HepG2 (cell line): ENCODE measurements around the gene ACSL3. TPM values are rescaled to one million over a fixed set of nuclear protein-coding genes. Genes with fewer than 3 reads are reported as not detected.
A peak's percentile ranks its signal among the peaks of the same experiment; 100 is the strongest.

Experiments used
- ATAC-seq: fragments of 200-7000 bp; cut with Tn5 transposase; 3 replicates; pipeline ENCODE4 v1.9.1; 2020; ENCODE audit warnings: mild to moderate bottlenecking, moderate library complexity
- BruUV-seq: library from RNA; stranded (reverse); fragments of 400-500 nt; replicated peaks from 2 replicates; lab custom pipeline; 2021; lab: Mats Ljungman, UMichigan
- CTCF ChIA-PET: fragments of 300-600 bp; formaldehyde crosslinking; extraction: SDS; loops from one replicate; lab custom pipeline; 2021; ENCODE audit warnings: low total read pairs, inconsistent platforms, low intra/inter-chr PET ratio; lab: Yijun Ruan, JAX
- POLR2A ChIA-PET: fragments of 350-600 bp; sonication (Branson Sonifier 250); formaldehyde crosslinking; loops from one replicate; lab custom pipeline; 2020; ENCODE audit warnings: antibody characterized with exemption, inconsistent platforms; lab: Yijun Ruan, JAX
- DNase-seq: peaks from one replicate; pipeline ENCODE4 v3.0.0-alpha.2; 2015; ENCODE audit warnings: low spot score
- FAIRE-seq: peaks from 3 replicates; lab custom pipeline; 2011; peaks lifted over from hg19 to GRCh38; lab: Jason Lieb, UNC
- H2AFZ ChIP-seq: one replicate; pipeline ENCODE4 v1.6.1; 2011; ENCODE audit warnings: low read length, inconsistent platforms
- H3K27ac ChIP-seq: fragments of 300-600 bp; 3 replicates; pipeline ENCODE4 v1.8.0; 2011; ENCODE audit warnings: mixed run types, mild to moderate bottlenecking, mixed read lengths, low read length, inconsistent platforms; ENCODE audit not compliant: insufficient read depth; ENCODE audit errors: extremely low read length
- H3K27me3 ChIP-seq, 2 experiments: fragments of 200-600 bp in 1 of 2; 2 replicates in 1 of 2; 3 replicates in 1 of 2; pipeline versions ENCODE4 v1.6.0 to v1.8.0; 2011; ENCODE audit warnings: low read length in 2 of 2, mild to moderate bottlenecking in 2 of 2, moderate library complexity in 2 of 2, inconsistent platforms in 1 of 2; ENCODE audit not compliant: insufficient read depth in 2 of 2, control insufficient read depth in 1 of 2
- H3K36me3 ChIP-seq, 2 experiments: fragments of 200-600 bp in 1 of 2; replicated peaks in 1 of 2; 2 replicates in 1 of 2; 3 replicates in 1 of 2; pipeline versions ENCODE4 v1.5.1 to v1.8.0; 2011; ENCODE audit warnings: low read length in 2 of 2, inconsistent platforms in 1 of 2; ENCODE audit not compliant: insufficient read depth in 2 of 2, control insufficient read depth in 1 of 2
- H3K4me1 ChIP-seq: 2 replicates; pipeline ENCODE4 v1.5.1; 2012; ENCODE audit warnings: low read length, inconsistent platforms; ENCODE audit not compliant: insufficient read depth
- H3K4me2 ChIP-seq: 2 replicates; pipeline ENCODE4 v1.6.0; 2011; ENCODE audit warnings: low read depth, low read length, inconsistent platforms
- H3K4me3 ChIP-seq, 3 experiments: fragments of 200-600 bp in 1 of 3; sonication (generic), shearing (Covaris generic) in 1 of 3; replicated peaks in 1 of 3; 2 replicates each; pipeline ENCODE4 v1.5.1; 2011 to 2016; ENCODE audit warnings: low read length in 3 of 3, inconsistent platforms in 2 of 3, low read depth in 2 of 3, mild to moderate bottlenecking in 2 of 3, control low read depth in 1 of 3, mixed read lengths in 1 of 3; ENCODE audit not compliant: insufficient read depth in 1 of 3
- H3K79me2 ChIP-seq: one replicate; pipeline ENCODE4 v1.6.1; 2011; ENCODE audit warnings: low read length, inconsistent platforms; ENCODE audit not compliant: insufficient read depth
- H3K9ac ChIP-seq: 2 replicates; pipeline ENCODE4 v1.6.0; 2011; ENCODE audit warnings: mild to moderate bottlenecking, low read depth, low read length, inconsistent platforms; ENCODE audit not compliant: insufficient read depth
- H3K9me3 ChIP-seq: 2 replicates; pipeline ENCODE4 v1.5.1; 2012; ENCODE audit warnings: mild to moderate bottlenecking, low read length
- H4K20me1 ChIP-seq: 2 replicates; pipeline ENCODE4 v1.6.0; 2011; ENCODE audit warnings: inconsistent platforms, mild to moderate bottlenecking, low read length, moderate library complexity; ENCODE audit not compliant: insufficient read depth
- ATF1 ChIP-seq: IDR thresholded peaks from 2 replicates; pipeline ENCODE4 v1.6.1; 2016; ENCODE audit warnings: mild to moderate bottlenecking, control low read depth
- CEBPB ChIP-seq: IDR thresholded peaks from 2 replicates; pipeline ENCODE4 v1.6.1; 2011; ENCODE audit warnings: low read depth, low read length, improper control_type of control experiment, borderline replicate concordance
- FOXO1 ChIP-seq: sonication (generic); formaldehyde crosslinking; IDR thresholded peaks from 2 replicates; pipeline ENCODE4 v1.4.0; 2020; ENCODE audit warnings: missing genetic modification reagents
- RBM22 ChIP-seq: fragments of 200-400 bp; formaldehyde crosslinking; optimal IDR thresholded peaks from 2 replicates; pipeline ENCODE3; 2017; ENCODE audit warnings: mild to moderate bottlenecking, low read length, moderate library complexity
- ZBTB20 ChIP-seq: sonication (generic); formaldehyde crosslinking; IDR thresholded peaks from 2 replicates; pipeline ENCODE4 v1.8.1; 2023; ENCODE audit warnings: missing genetic modification reagents, low read depth, mild to moderate bottlenecking, borderline replicate concordance
- ZGPAT ChIP-seq: IDR thresholded peaks from 2 replicates; pipeline ENCODE4 v1.6.1; 2016; ENCODE audit warnings: mild to moderate bottlenecking
- ZNF333 ChIP-seq: sonication (generic); formaldehyde crosslinking; IDR thresholded peaks from 2 replicates; pipeline ENCODE4 v1.4.0; 2020; ENCODE audit warnings: mild to moderate bottlenecking, missing genetic modification reagents, borderline replicate concordance
- ZNF552 ChIP-seq: sonication (generic); formaldehyde crosslinking; IDR thresholded peaks from 2 replicates; pipeline ENCODE4 v1.9.0; 2022; ENCODE audit warnings: missing genetic modification reagents, mild to moderate bottlenecking, borderline replicate concordance
- ZNF572 ChIP-seq: sonication (generic); formaldehyde crosslinking; IDR thresholded peaks from 2 replicates; pipeline ENCODE4 v1.5.1; 2020; ENCODE audit warnings: mild to moderate bottlenecking, missing genetic modification reagents
- WGBS: methylation state at CpG from one replicate; pipeline ENCODE4 v1.1.6; 2017; ENCODE audit warnings: low lambda C conversion rate; 5-methylcytosine and 5-hydroxymethylcytosine counted together
- in situ Hi-C: cut with HindIII; loops from 2 replicates; pipeline ENCODE4 v1.10.0; 2017; ENCODE audit warnings: low pct_unique_long_range_greater_than_20kb; ENCODE audit not compliant: extremely low pct_ligation_motif_present
- intact Hi-C: fragments of 100-400 bp; cut with micrococcal nuclease; formaldehyde crosslinking; loops from one replicate; pipeline ENCODE4 v1.10.0; 2022; ENCODE audit not compliant: unreplicated experiment
- polyA plus RNA-seq, 8 experiments: library from polyadenylated mRNA; depleted of rRNA in 3 of 8; stranded (reverse) in 7 of 8; unstranded in 1 of 8; fragments of >200 nt; fragmentation: Illumina TruSeq in 4 of 8; extraction: Trizol in 4 of 8; gene quantifications; 2 replicates each; pipeline versions ENCODE4 v1.2.1 to v1.2.3, GENCODE V29; 2011 to 2016; ENCODE audit warnings: low read depth in 4 of 8, missing spikeins in 1 of 8, mixed read lengths in 1 of 8; ENCODE audit not compliant: insufficient read depth in 1 of 8
- total RNA-seq, 5 experiments: library from RNA; depleted of rRNA; stranded (reverse); fragments of >200 nt; fragmentation: Illumina TruSeq; extraction: Trizol; gene quantifications; 2 replicates each; pipeline ENCODE4 v1.2.3, GENCODE V29; 2016; ENCODE audit warnings: low read depth in 1 of 5

The ACSL3 gene
- total and polyA plus RNA-seq, 2 of the 13 experiments (the other 11 are each of a cell fraction or from before 2014, with no cell fraction given): 305 to 365 TPM

GRCh38 chr2:222930862-222931261 lies 70.0 kb downstream of the ACSL3 start (continued):
- peak; percentile 25; the same call in 1 of the 2 replicates for TF ChIP-seq CEBPB
- TF ChIP-seq RBM22: peak; percentile 68
- TF ChIP-seq ZNF333 (CRISPR knock-in tag): no peak
- TF ChIP-seq ZNF552 (CRISPR knock-in tag): no peak
- no peak for TF ChIP-seq ZNF572 (CRISPR knock-in tag)
- no peak for TF ChIP-seq ZBTB20 (CRISPR knock-in tag)
- no peak for TF ChIP-seq ATF1 (CRISPR knock-in tag)
- no peak for TF ChIP-seq ZGPAT

GRCh38 chr2:222931659-222932058 lies 70.8 kb downstream of the ACSL3 start:
- Histone ChIP-seq H3K9me3 (no peaks in the 10 kb centered on the region), H3K79me2 (peaks cover 2% of the 10 kb centered on the region), H3K27ac (no peak overlapping the region), H3K27me3 (no peaks in the 10 kb centered on the region), H4K20me1 (no peaks in the 10 kb centered on the region; the same call in none of the 2 replicates), H3K4me3 (no peak overlapping the region), H3K9ac (no peak overlapping the region), H2AFZ (no peak overlapping the region), H3K36me3 (peaks cover 34 to 87% of the 10 kb centered on the region in 2 experiments), H3K4me2 (no peak overlapping the region), H3K4me1 (no peaks in the 10 kb centered on the region)
- no peak for TF ChIP-seq FOXO1
- peak; percentile 95 for TF ChIP-seq RBM22
- ChIA-PET POLR2A (no interaction called here), CTCF (no interaction called here)
- ATAC-seq (peak; percentile 36), DNase-seq (no peak), FAIRE-seq (no peak)
- 94% methylated on average over 4 of the region's 4 CpGs for WGBS
- in situ Hi-C loops (no loop called here), intact Hi-C loops (no loop called here)
- BruUV-seq: no TSS peak
